GM18498 (cell line): ENCODE measurements around the gene PRSS1.
"Not testable (repeated sequence)": the region's sequence is repeated elsewhere in the genome, so short reads cannot be mapped to it uniquely, and the experiment has no call there.

Experiments used
- ATAC-seq: cut with Tn5 transposase; IDR thresholded peaks from one replicate; pipeline ENCODE4 v1.9.1; 2021; ENCODE audit warnings: mild to moderate bottlenecking, moderate library complexity; ENCODE audit not compliant: unreplicated experiment

Gene PRSS1

GRCh38 chr7:142749218-142749993 lies at the start of gene PRSS1:
TSS of gene PRSS1 (plus strand) at chr7:142749472. CDS start at chr7:142749485, 13 bp downstream.
- no peak for ATAC-seq

GRCh38 chr7:142700935-142701334 lies 48.3 kb upstream of the PRSS1 start:
- ATAC-seq, result not testable (repeated sequence)

DNA sequence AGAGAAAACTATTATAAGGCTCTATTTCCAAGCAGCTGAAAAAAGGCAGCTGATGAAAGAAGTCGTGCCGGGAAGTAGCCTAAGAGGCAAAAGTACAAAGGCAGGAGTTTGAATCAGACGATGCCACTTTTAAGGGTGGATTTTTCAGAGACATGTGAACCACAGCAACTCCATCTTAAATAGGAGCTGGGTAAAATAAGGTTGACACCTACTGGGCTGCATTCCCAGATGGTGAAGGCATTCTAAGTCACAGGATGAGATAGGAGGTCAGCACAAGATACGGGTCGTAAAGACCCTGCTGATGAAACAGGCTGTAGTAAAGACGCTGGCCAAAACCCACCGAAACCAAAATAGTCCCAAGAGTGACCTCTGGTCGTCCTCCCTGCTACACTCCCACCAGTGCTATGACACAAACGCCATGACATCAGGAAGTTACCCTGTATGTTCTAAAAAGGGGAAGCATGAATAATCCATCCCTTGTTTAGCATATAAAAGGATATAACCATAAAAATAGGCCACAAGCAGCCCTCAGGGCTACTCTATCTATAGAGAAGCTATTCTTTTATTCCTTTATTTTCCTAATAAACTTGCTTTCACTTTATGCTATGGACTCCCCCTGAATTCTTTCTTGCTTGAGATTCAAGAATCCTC lies 45.5 kb upstream of the PRSS1 start:
- no peak for ATAC-seq

GRCh38 chr7:142708726-142709125 lies 40.5 kb upstream of the PRSS1 start:
- ATAC-seq, result not testable (repeated sequence)

- no peak for ATAC-seq
Observed at GRCh38 chr7:142709921-142710320, 39.4 kb upstream of the PRSS1 start.

- ATAC-seq, result no peak
Observed at GRCh38 chr7:142711196-142711595, 38.1 kb upstream of the PRSS1 start.

GRCh38 chr7:142711746-142712616 lies 37.3 kb upstream of the PRSS1 start:
- no peak for ATAC-seq

GRCh38 chr7:142712617-142712957 lies 36.7 kb upstream of the PRSS1 start:
- no peak for ATAC-seq

DNA sequence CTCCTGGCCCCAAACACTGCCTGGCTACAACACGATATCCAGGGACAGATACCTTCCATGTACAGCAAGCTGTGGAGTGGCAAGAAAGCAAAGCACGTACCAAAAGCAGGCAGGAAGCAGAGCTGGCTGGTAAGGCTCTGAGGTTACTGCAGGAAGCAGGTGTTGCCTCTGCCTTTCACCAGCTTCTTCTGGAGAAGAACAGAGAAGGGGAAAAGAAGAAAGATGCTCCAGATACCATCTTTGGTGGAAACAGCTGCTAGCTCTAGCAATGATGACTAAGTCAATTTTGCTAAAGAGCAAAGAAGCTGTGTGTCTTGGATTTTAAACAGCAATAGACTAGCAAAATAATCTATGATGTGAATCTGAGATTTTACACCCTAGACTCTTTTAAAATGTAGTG lies 34.9 kb upstream of the PRSS1 start:
- no peak for ATAC-seq

- ATAC-seq, result no peak
Observed at GRCh38 chr7:142716596-142716995, 32.7 kb upstream of the PRSS1 start.

DNA sequence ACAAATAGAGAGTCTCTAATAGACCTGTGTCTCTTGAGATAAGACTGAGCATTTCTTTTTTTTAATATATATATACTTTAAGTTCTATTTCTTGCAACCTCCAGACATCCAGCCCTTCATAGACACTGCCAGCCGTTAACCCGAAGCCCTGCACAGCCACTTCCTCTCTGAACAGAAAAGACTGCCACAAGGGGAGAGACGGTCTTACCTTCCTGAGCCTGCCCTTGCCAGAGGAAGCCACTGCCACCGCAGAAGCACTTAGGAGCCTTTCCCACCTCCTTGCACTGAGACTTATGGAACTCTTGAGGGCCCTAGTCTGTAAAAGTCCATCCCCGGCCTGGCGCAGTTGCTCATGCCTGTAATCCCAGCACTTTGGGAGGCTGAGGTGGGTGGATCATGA lies 31.8 kb upstream of the PRSS1 start:
- ATAC-seq, result no peak

DNA sequence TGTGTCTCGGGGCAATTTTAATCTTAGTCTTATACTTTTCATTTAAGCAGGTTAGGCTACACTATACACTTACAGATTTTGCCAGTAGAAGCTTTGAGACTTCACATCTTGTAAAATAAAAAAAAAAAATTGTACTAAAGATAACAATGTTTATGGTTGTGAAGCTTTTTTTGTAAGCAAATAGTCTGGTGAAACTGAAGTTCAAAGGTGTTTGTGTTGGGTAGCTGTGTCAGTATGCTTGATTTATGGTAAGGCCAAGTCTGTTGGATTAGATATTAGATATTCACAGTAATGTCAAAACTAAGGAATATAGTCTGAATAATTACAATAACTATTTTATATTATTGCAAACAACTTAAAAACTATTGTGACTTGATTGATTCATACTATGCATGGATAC lies 31.0 kb upstream of the PRSS1 start:
- ATAC-seq, result no peak

DNA sequence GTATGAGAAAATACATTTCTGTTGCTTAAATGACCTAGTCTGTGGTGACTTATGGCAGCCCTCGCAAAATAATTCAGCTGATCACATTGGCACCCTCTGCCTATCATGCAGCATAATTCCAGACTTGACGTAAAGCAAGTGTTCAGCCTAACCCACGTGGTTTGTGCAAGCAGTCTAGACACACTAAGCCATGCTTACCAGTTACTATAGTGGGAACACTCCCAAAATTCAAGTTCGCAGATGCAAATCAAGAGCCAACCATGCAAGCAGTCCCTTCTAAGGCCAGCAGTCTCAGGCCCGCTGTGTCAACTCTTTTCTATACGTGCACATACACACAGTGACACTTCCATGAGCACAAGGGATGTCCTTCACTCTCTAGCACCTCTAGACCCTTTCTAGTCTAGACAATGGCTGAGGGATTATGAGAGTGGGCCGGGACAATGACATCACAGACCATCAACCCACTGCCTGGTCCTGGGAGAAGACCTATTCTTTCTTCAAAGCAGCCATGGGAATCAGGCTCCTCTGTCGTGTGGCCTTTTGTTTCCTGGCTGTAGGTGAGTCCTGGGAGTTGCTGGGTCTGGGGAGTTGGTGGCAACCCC lies 29.0 kb upstream of the PRSS1 start:
- no peak for ATAC-seq

GRCh38 chr7:142720986-142721385 lies 28.3 kb upstream of the PRSS1 start:
- ATAC-seq, result no peak

DNA sequence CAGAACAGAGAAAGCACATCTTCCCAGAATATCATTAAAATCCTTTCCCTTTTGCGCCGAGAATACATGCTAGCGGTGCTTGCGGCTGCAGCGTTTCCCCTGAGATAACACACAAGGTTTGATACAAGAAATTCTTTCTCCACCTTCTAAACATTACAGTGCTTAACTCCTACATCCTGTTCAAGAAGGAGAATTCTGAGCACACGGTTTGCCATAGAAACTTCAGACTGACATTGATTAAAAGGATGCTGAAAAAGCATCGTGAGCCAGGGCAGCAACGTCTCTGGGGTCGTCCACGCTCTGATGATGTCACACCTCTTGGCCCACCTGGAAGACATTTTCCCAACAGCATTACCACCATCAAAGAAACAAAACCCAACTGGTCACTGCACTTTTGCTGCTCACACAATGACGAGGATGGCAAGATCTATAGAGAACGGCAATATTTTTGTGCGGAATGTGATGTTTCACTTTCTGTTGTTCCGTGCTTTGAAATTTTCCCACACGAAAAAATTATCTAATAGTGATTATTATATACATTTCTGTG lies 27.0 kb upstream of the PRSS1 start:
- ATAC-seq, result no peak

GRCh38 chr7:142733271-142733670 lies 16.0 kb upstream of the PRSS1 start:
- ATAC-seq, result peak; percentile 86

DNA sequence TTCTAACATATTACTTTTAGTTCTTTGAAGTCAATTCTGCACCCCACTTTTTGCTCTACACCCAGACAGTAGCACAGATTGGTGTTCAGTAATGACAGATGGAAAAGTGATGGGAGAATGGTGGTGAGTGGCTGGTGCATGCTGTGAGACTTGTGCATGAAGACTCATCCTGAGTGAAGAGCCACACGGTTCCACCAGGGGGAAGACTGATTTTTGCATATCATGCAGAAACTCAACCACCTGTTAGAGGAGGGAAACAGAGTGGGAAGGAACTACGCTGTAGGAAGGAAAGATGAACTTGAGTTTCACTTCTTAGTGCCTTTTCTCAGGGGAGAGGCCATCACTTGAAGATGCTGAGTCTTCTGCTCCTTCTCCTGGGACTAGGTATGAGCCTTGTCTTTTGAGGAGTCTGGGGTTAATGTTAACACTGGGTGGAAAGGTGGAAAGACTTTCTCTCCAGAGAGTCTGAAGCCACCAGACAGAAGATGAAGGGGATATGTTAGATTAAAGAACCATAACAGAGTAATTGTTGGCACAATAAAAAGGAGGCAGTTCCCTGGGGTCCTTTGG lies 9.3 kb upstream of the PRSS1 start:
- peak; percentile 89 for ATAC-seq

GRCh38 chr7:142740786-142741185 lies 8.5 kb upstream of the PRSS1 start:
- no peak for ATAC-seq

DNA sequence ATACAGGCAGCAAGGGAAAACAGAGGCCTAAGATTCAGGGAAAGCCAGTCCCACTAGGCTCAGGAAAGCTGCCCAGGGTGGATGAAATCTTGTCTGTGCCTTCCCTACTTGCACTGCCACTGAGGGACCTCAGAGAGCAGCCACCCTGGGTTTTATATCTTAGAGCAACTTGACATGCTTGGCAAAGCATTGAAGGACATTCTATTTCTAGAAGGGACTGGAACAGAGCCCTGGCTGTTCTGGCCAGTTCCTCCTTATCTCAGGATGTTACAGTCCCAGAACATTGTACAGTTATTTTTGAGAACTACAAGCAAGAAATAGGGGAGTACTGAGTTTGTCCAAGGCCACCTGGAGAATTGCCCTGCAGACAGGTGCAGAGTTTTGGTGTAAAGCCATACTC lies 7.3 kb upstream of the PRSS1 start:
- not testable (repeated sequence) for ATAC-seq

DNA sequence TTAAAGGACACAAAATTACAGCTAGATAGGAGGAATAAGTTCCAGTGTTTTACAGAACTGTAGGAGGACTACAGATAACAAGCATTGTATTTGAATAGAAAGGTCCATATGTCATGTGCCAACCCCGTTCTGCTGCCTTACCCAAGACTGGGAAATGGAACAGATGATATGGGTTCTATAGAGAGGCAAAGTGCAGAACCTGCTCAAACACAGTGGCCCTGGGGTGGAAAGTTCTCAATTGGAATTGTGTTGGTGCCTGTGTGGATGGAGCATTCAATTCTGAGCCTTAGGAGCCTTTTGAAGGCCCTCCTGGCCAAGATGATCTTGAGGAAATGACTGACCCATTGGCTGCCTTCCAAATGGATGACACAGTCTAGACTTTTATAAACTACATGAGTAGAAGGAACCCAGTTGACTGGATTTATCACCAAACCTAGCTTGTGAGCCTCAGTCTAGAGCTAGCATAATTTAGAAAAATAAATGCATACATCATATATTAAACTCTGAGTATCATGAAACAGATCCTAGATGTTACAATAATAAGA lies 4.1 kb upstream of the PRSS1 start:
- ATAC-seq, result no peak
